ENCODE measurements around the gene RET.

The RET gene

DNA sequence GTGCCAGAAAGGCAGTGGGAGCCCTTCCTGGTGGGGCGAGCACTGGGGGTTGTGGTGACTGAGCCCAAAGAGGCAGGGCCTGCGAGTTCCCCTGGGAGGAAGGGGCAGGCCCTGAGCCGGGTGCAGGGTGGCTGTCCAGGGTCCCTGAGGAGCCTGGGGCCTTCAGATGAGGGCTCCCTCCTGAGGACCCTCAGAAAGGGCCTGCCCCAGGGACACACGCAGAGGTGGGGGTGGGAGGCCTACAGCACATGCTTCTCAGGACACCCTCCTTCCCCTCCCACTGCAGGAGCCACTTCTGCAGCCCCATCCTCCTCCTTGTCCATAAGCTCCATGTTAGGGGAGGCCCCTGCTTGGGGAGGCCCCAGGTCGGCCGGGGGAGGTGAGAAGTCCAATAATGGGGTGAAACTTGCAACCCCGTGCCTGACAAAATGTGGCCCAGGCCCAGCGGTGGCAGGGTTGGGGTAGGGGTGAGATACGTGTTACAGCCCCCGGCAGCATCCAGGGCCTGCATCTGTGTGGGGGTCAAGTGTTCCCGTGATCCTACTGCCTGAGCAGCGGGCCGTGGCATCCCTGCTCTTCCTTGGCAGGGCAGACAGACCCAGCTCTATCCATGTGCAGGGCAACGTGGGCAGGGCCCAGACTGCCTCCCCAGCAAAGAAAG, 31.8 kb upstream of the RET start:
- DNase-seq, result no peak

DNA sequence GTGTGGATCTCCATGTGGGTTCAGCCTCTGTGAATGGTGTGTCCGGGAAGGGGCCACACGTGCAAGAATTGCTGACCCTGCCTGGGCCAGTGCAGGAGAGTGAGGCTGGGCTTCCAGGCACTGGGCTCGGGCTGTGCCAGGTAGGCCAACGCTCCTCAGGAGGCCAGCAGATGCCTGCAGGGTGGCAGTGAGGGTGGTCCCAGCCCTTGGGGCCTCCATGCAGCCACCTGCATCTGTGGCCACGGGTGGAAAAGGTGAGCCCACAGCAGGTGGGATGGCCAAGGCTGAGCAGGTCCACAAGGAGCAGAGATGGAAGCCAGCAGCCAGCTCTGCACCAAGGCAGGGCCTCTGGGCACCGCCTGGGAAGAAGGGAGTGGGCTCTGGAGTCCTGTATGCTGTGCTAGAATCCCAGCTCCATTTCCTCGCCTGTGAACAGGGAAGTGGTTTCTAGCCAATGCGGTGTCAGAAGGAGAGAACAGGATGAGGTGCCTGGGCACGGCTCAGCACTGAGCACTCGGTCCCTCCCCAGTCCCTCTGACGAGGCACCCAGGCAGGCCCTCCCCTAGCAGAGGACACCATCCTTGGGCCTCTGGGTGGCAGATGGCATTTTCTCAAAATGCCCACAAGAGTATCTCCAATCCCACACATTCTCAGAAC, 31.1 kb upstream of the RET start:
- no peak for DNase-seq

- no peak for DNase-seq
These were observed 30.4 kb upstream of the RET start for GRCh38 chr10:43046288-43046991.

DNA sequence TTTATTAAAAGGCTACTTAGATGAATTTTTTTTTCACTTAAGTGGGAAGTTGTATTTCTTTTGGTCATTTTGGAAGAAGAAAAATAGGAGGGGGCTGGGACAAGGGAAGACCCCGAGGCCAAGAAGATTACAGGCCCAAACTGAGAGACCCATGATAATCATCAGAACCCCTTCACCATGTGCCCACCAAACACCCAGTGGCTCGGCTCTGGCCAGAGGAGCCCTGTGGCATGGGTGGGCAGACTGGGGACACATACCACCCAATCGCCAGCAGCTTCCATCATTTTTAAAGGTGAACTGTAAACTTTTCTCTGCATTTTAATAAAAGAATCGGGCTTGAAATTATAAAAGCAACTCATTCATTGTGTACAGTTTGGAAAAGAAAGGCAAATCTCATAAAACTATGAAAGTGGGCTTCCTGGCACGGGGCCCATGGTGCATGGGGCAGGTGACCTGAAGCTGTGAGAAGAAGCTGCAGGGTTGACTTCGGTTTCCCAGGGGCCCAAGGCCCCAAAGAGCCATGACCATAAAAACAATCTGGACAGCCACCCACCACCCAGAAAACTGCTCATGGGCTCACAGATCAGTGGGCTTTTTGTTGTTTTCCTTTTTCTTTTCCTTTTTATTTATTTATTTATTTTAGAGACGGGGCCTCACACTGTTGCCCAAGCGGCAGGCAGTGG, 29.4 kb upstream of the RET start:
- no peak for DNase-seq

- DNase-seq, result no peak
These were observed 28.4 kb upstream of the RET start for GRCh38 chr10:43048301-43049051.

DNA sequence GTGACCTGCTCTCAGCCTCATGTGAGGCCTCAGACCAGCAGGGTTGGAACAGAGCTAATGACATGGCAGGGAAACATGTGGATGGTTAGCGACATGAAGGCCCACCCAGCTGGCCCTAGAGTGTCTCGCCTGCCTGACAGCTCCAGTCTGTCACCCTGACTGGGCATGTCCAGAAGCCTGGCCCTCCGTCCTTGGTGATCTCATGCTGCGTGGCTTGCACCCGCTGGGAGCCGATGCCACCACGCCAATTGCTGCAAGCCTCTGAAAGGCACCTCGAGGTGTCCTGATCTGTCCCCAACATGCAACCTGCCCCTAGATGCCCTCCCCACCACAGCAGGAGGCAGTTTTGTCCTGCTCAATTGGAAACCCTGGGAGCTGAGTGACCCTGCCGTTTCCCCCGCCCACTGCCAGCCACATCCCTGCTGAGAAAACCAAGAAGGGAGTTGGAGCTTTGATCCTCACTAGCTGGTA, 27.8 kb upstream of the RET start:
- no peak for DNase-seq

DNA sequence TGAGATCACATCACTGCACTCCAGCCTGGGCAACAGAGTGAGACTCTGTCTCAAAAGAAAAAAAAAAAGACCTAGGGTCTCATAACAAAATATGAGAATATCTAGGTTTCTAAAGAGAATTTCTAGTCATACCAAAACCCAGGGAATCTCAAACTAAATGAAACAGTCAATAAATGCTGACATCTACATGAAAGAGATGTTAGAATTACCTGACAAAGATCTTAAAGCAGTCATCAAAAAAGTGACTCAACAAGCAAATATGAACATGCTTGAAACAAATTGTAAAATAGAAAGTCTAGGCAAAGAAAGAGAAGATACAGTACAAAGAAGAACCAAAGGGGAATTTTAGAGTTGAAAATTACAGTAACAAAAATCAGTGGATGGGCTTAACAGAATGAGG, 26.9 kb upstream of the RET start:
- DNase-seq, result no peak

GRCh38 chr10:43053825-43054224, 23.0 kb upstream of the RET start:
- no peak for DNase-seq

DNA sequence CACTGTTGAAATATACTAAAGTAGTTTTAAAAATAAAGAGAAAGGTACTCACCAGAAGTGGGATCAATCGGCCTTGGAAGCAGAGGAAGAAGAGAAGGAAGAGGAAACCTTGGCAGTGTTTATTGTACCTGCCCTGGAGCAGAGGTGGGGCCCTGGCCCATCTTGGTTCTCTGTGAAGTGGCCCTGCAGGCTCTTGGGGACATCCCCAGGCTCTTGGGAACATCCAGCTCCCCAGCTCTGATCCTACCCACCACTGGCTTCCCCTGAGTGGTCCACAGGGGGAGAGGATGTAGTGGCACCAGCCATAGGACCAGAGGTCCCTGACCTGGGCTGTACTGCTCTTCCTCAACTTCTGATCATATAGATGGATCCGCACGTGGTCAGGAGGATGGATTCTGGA, 22.3 kb upstream of the RET start:
- DNase-seq, result no peak

DNA sequence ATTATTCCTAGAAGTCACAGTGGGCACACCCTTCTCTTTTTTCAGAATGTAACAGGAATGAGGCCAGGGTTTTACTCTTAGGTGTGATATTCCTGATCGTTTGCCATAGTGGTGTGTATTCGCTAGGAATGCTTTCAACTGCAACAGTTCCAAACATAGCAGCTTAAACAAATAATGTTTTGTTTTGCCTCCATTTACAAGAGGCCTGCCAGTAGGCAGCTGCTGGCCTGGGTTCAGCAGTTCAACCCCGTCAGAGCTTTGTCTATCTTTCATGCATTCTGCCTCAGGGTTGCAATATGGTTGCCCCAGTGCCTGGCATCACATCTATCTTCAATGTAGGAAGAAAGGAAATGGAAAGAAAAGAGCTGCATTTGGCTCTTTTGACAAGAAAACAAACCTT, 21.7 kb upstream of the RET start:
- no peak for DNase-seq

DNA sequence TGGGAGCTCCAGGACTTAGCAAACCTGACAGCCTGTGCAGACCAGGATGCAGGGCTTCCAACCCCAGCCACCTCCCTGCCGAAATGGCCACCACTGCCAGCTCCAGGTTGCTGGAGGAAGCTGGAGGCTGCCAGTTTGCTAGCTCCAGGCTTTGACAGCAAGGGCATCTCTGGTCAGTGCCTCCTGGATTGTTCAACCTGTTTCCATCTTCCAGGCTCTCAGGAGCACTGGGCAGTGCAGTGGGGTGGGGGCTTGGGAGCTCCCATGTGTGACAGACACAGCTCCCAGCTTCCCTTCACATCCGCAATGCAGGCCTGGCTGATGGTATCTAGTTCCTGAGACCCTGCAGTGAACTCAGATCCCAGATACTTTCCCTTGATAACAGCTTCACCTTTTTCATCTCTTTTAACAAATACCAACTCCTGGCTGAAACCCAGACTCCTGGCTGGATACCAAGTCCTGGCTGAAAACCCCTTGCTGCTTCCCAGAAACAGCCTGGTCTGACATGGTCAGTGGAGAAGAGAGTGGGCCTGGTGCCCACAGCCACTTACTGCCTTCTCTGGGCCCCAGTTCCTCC, 20.8 kb upstream of the RET start:
- DNase-seq, result no peak

- DNase-seq, result no peak
These were observed 20.3 kb upstream of the RET start for GRCh38 chr10:43056568-43057011.

DNA sequence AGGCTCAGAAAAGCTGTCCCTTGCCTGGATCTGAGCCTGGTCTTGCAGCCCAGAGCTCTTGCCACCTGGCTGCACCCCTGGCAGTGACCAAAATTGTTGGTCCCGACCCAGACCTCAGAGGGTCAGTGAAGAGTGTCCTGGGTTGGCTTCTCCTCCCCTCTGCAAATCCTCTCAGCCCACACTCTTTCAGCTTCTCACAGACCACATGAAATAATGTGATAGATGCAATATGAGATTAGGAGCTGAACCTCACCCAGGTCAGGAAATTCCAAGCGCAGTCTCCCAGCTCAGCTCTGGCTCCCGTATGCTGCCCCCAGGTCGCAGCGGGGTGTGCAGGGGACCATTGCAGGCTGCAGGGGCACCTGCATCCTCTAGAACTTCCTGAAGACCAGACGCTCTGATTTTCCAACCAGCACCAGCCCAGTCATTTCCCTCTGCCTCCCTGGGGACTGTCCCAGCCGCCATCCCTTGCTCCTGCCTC, 19.6 kb upstream of the RET start:
- no peak for DNase-seq

DNA sequence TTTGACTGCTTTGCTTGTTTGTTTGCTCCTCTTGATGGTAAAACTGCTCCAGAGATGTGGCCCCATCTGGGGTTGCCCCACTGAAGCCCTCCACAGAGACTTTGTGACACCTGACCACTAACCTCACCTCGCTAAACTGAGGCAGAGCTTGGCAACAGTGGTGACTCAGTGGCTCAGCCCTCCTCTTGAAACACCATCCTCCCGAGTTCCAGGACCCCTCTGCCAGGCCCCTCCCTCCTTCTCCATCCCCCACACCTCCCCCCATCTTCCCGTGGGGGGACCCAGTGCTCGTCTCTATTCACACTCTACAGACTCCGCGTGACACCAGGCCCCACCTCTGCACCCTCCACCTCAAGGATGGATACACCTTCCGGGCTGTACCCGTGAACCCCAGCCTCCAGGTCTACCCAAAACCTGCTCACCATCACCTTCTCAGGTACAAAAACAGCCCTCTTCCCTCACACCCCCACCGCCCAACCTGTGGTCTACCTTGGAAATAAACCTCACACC, 19.0 kb upstream of the RET start:
- DNase-seq, result no peak

DNA sequence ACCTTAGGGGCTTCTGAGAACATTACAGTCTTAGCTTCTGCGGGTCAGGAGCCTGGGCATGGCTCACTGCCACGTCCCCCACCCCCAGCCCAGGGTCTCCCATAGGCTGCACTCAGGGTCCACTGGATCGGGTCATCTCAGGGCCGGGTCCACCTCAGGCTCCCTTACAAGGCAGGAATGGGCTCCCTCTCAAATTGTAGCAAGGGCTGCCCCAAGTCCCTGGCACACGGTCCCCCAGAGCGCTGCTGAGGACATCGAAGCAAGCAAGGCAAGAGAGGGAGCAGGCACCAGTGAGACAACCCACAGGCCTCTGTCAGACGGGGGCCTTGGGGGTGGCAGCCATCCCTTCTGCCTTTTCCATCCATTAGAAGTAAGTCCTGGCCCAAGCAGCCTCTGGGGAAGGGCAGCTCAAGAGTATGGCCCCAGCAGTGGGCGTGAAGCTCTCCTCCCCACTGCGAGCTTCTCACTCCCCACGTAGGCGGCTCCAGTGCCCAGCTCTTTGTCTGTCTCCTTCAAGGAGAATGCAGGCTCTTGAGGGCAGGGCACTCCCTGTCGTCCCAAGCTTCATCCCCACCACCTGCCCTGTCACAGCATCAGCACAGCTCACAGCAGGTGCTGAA, 18.0 kb upstream of the RET start:
- no peak for DNase-seq

- DNase-seq, result no peak
These were observed 17.5 kb upstream of the RET start for GRCh38 chr10:43059336-43059720.

DNA sequence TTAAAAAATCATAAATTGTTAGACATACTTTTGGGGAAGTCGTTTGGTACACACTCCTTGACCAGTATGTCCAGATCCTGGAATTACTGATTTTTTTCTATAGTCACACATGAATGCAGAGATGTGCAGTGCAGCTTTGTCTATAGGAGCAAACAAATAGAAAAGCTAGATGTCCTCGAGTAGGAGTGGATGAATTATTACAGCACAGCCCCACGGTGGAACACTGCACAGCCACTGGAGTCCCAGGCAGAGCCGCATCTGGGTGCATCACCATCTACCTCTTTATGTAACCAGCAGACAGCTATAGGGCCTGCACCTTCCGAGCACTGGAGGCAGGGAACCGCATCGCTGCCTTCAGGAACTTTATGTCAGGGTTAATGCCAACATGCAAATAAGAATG, 17.0 kb upstream of the RET start:
- DNase-seq, result no peak

DNA sequence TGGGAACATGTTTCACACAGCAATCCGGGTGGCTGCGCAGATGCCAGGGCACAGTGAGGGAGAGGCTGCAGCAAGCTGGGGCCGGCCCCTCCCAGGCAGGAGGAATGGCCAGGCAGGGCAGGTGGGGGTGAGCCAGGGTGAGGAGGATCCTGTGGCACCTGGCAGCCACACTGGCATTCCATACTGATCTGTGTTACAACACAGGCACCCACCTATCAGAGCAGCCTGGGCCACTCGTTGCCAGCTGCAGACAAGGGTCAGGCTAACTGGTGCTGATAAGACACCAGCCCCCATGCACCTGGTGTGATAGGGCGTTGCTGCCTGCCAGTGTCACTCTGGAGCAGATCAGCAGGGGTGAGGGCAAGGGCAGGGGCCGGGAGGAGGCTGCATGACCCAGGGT, 16.6 kb upstream of the RET start:
- DNase-seq, result no peak

DNA sequence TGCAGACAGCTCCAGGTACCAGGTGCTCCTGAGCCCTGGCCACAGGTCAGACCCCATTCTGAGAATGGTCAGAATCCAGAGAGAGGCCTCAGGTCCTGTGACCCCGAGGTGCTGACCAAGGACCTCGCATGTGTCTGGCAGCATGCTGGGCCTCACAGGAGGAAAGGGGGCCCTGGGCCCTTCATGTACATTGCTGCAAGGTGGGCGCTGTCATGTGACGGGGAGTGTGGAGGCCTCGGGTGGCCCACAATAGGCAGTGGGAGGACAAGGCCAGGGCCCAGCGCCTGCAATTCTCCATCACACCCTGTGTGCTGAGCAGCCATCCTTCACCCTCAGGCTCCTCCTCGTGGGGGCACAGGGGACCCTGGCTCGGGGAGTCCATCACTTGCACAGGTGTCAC, 15.5 kb upstream of the RET start:
- no peak for DNase-seq

DNA sequence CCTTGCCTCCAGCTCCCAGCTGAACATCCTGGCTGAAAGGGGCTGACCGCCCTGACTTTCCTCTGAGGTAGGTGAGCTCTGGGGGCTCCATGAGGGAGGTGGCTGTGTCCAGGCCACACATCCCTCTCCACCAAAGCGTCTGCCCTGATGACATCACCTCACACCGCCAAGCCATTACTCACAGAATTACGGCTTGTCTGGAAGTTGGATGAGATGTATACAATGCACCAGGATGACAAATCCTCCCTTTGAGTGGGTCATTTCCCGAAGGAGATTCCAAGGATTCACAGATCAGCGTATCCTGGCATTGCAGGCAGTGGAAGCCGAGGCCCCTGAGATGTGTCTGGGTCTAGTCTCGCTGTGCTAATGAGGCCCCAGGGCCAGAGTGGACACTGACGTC, 15.1 kb upstream of the RET start:
- no peak for DNase-seq

- DNase-seq, result no peak
These were observed 14.3 kb upstream of the RET start for GRCh38 chr10:43062402-43063160.
